H9 (cell line): ENCODE data around the gene PDE2A. TPM values are rescaled to one million over a fixed set of nuclear protein-coding genes. Genes with fewer than 3 reads are reported as not detected.

ENCODE experiments used
- DNase-seq: peaks from one replicate; pipeline ENCODE4 v3.0.0-alpha.2; 2017
- H2AFZ ChIP-seq: one replicate; pipeline ENCODE4 v1.6.1; 2013; ENCODE audit warnings: mild to moderate bottlenecking, low read length, control low read depth, moderate library complexity
- H2AK5ac ChIP-seq: 2 replicates; pipeline ENCODE4 v1.6.1; 2013; ENCODE audit warnings: low read length, control low read depth, mixed read lengths; ENCODE audit not compliant: insufficient read length
- H2BK120ac ChIP-seq: one replicate; pipeline ENCODE4 v1.6.1; 2013; ENCODE audit warnings: low read depth, mild to moderate bottlenecking, low read length, control low read depth, inconsistent platforms; ENCODE audit not compliant: poor library complexity, severe bottlenecking
- H2BK12ac ChIP-seq: 2 replicates; pipeline ENCODE4 v1.6.1; 2013; ENCODE audit warnings: low read length, control low read depth, mixed read lengths, low read depth; ENCODE audit not compliant: insufficient read length
- H2BK15ac ChIP-seq: 2 replicates; pipeline ENCODE4 v1.6.1; 2013; ENCODE audit warnings: low read depth, low read length, control low read depth
- H2BK20ac ChIP-seq: one replicate; pipeline ENCODE4 v1.6.1; 2013; ENCODE audit warnings: low read depth, mild to moderate bottlenecking, low read length, control low read depth, inconsistent platforms; ENCODE audit not compliant: poor library complexity, severe bottlenecking
- H2BK5ac ChIP-seq: 2 replicates; pipeline ENCODE4 v1.6.1; 2013; ENCODE audit warnings: low read length, control low read depth, mixed read lengths; ENCODE audit not compliant: insufficient read length
- H3K14ac ChIP-seq: 2 replicates; pipeline ENCODE4 v1.6.1; 2013; ENCODE audit warnings: low read length, control low read depth; ENCODE audit not compliant: insufficient read depth
- H3K18ac ChIP-seq: 2 replicates; pipeline ENCODE4 v1.6.1; 2013; ENCODE audit warnings: low read depth, mild to moderate bottlenecking, mixed read lengths, low read length, control low read depth; ENCODE audit not compliant: insufficient read length
- H3K23ac ChIP-seq: 2 replicates; pipeline ENCODE4 v1.6.1; 2013; ENCODE audit warnings: low read length, control low read depth, mixed read lengths, low read depth; ENCODE audit not compliant: insufficient read length
- H3K23me2 ChIP-seq: 2 replicates; pipeline ENCODE4 v1.6.1; 2013; ENCODE audit warnings: low read depth, mild to moderate bottlenecking, mixed read lengths, low read length, control low read depth; ENCODE audit not compliant: insufficient read length, poor library complexity, severe bottlenecking
- H3K27ac ChIP-seq: 2 replicates; pipeline ENCODE4 v1.5.1; 2013; ENCODE audit warnings: low read length, control low read depth, mixed read lengths, low read depth; ENCODE audit not compliant: insufficient read length
- H3K27me3 ChIP-seq: 2 replicates; pipeline ENCODE4 v1.6.1; 2013; ENCODE audit warnings: low read length, control low read depth, inconsistent platforms; ENCODE audit not compliant: insufficient read depth
- H3K4ac ChIP-seq: 2 replicates; pipeline ENCODE4 v1.6.1; 2013; ENCODE audit warnings: low read depth, mild to moderate bottlenecking, control low read depth, inconsistent platforms, low read length, moderate library complexity
- H3K4me1 ChIP-seq: 2 replicates; pipeline ENCODE4 v1.6.1; 2013; ENCODE audit warnings: low read length, control low read depth, inconsistent platforms; ENCODE audit not compliant: insufficient read depth
- H3K4me2 ChIP-seq: 2 replicates; pipeline ENCODE4 v1.6.1; 2013; ENCODE audit warnings: low read length, control low read depth, mixed read lengths; ENCODE audit not compliant: insufficient read length, insufficient read depth
- H3K56ac ChIP-seq: 2 replicates; pipeline ENCODE4 v1.6.1; 2013; ENCODE audit warnings: low read depth, mild to moderate bottlenecking, mixed read lengths, low read length, control low read depth; ENCODE audit not compliant: insufficient read length
- H3K79me1 ChIP-seq: 2 replicates; pipeline ENCODE4 v1.6.1; 2013; ENCODE audit warnings: low read depth, mild to moderate bottlenecking, moderate library complexity, low read length, control low read depth, inconsistent platforms; ENCODE audit not compliant: insufficient read depth, poor library complexity, severe bottlenecking
- H3K79me2 ChIP-seq: 2 replicates; pipeline ENCODE4 v1.6.1; 2013; ENCODE audit warnings: low read length, control low read depth, inconsistent platforms; ENCODE audit not compliant: insufficient read depth
- H3K9ac ChIP-seq: 2 replicates; pipeline ENCODE4 v1.6.1; 2013; ENCODE audit warnings: low read length, control low read depth, mixed read lengths; ENCODE audit not compliant: insufficient read length; ENCODE audit errors: extremely low read depth
- H3K9me3 ChIP-seq: one replicate; pipeline ENCODE4 v1.6.1; 2013; ENCODE audit warnings: low read depth, low read length, inconsistent platforms; ENCODE audit not compliant: control insufficient read depth
- H3T11ph ChIP-seq: one replicate; pipeline ENCODE4 v1.6.1; 2013; ENCODE audit warnings: mild to moderate bottlenecking, low read length, control low read depth, inconsistent platforms
- H4K20me1 ChIP-seq: one replicate; pipeline ENCODE4 v1.6.1; 2013; ENCODE audit not compliant: control insufficient read depth, insufficient read length, insufficient read depth
- H4K5ac ChIP-seq: 2 replicates; pipeline ENCODE4 v1.6.1; 2013; ENCODE audit warnings: low read depth, mild to moderate bottlenecking, mixed read lengths, low read length, control low read depth; ENCODE audit not compliant: insufficient read length
- H4K8ac ChIP-seq: replicated peaks from 2 replicates; pipeline ENCODE4 v1.6.1; 2013; ENCODE audit warnings: low read length, control low read depth, mixed read lengths, low read depth; ENCODE audit not compliant: insufficient read length
- H4K91ac ChIP-seq: 2 replicates; pipeline ENCODE4 v1.6.1; 2013; ENCODE audit warnings: low read depth, mild to moderate bottlenecking, moderate library complexity, mixed read lengths, low read length, control low read depth; ENCODE audit not compliant: insufficient read length
- H3K27ac Mint-ChIP-seq, 3 experiments: 2 replicates in 2 of 3; 3 replicates in 1 of 3; pipeline ENCODE4 v1.8.0; 2020 to 2021; ENCODE audit warnings: mixed read lengths in 3 of 3, mild to moderate bottlenecking in 1 of 3, moderate library complexity in 1 of 3
- H3K27me3 Mint-ChIP-seq: 2 replicates; pipeline ENCODE4 v1.8.0; 2021; ENCODE audit warnings: low read depth, mild to moderate bottlenecking, moderate library complexity, mixed read lengths
- H3K36me3 Mint-ChIP-seq, 3 experiments: 2 replicates in 2 of 3; 3 replicates in 1 of 3; pipeline ENCODE4 v1.8.0; 2020 to 2021; ENCODE audit warnings: low read depth in 3 of 3, mixed read lengths in 3 of 3; ENCODE audit not compliant: insufficient read depth in 1 of 3
- H3K4me1 Mint-ChIP-seq, 2 experiments: 2 replicates each; pipeline ENCODE4 v1.8.0; 2020; ENCODE audit warnings: mixed read lengths in 2 of 2
- H3K4me3 Mint-ChIP-seq, 2 experiments: 2 replicates in 1 of 2; 3 replicates in 1 of 2; pipeline ENCODE4 v1.8.0; 2020 to 2021; ENCODE audit warnings: mild to moderate bottlenecking in 2 of 2, mixed read lengths in 2 of 2, moderate library complexity in 1 of 2
- H3K9me3 Mint-ChIP-seq, 2 experiments: 2 replicates in 1 of 2; 3 replicates in 1 of 2; pipeline ENCODE4 v1.8.0; 2020; ENCODE audit warnings: mild to moderate bottlenecking in 2 of 2, mixed read lengths in 2 of 2, moderate library complexity in 1 of 2
- WGBS: extraction: QIAGEN DNeasy Blood & Tissue Kit; methylation state at CpG from one replicate; pipeline ENCODE4 v1.1.7; 2013; ENCODE audit warnings: missing lambda C conversion rate, low lambda C conversion rate, mixed read lengths; ENCODE audit not compliant: insufficient read length; ENCODE audit errors: extremely low coverage; 5-methylcytosine and 5-hydroxymethylcytosine counted together
- total RNA-seq: library from RNA; stranded (reverse); gene quantifications from 2 replicates; pipeline ENCODE4 v1.2.1, GENCODE V29; 2021
- TF ChIP-seq, protein P1 (sequence below): fragments of 200-600 bp; sonication (generic); conservative IDR thresholded peaks from 3 replicates; pipeline ENCODE4 v1.8.0; 2021; ENCODE audit warnings: antibody characterized with exemption, mild to moderate bottlenecking

PDE2A gene
- total RNA-seq, 1 experiment from 2014 or later = 3.4 TPM

- Histone ChIP-seq H4K5ac (no peak overlapping the region), H2BK12ac (no peak overlapping the region), H3K14ac (no peak overlapping the region; the same call in 1 of the 2 replicates), H2BK15ac (no peak overlapping the region), H4K20me1 (no peaks in the 10 kb centered on the region), H2BK20ac (no peak overlapping the region), H3K56ac (no peak overlapping the region), H3K27me3 (no peaks in the 10 kb centered on the region), H3K23ac (no peak overlapping the region), H4K91ac (no peak overlapping the region), H3K4me2 (no peak overlapping the region), H3K9me3 (no peaks in the 10 kb centered on the region), H2BK120ac (no peak overlapping the region), H2AK5ac (no peak overlapping the region), H3K9ac (no peak overlapping the region), H3K4ac (no peak overlapping the region), H2AFZ (no peak overlapping the region), H3K27ac (no peak overlapping the region), H3K79me2 (no peaks in the 10 kb centered on the region), H3K79me1 (no peaks in the 10 kb centered on the region), H4K8ac (no peak overlapping the region), H3K23me2 (no peaks in the 10 kb centered on the region), H3K18ac (no peak overlapping the region), H3T11ph (no peak overlapping the region), H2BK5ac (no peak overlapping the region), H3K4me1 (no peaks in the 10 kb centered on the region)
- WGBS = no CpG with 5 or more reads among the region's 7 CpGs
- no peak for DNase-seq
- peaks cover 5 to 11% of the 10 kb centered on the region in 2 experiments for H3K4me1 Mint-ChIP-seq
- H3K27me3 Mint-ChIP-seq = no peaks in the 10 kb centered on the region
- no peak overlapping the region; a peak in 2 of 7 replicates for H3K27ac Mint-ChIP-seq
- H3K4me3 Mint-ChIP-seq = no peak overlapping the region
- H3K36me3 Mint-ChIP-seq = peaks cover 28 to 69% (median 53%) of the 10 kb centered on the region in 3 experiments; a peak in 6 of 7 replicates
- TF ChIP-seq, protein P1, sequence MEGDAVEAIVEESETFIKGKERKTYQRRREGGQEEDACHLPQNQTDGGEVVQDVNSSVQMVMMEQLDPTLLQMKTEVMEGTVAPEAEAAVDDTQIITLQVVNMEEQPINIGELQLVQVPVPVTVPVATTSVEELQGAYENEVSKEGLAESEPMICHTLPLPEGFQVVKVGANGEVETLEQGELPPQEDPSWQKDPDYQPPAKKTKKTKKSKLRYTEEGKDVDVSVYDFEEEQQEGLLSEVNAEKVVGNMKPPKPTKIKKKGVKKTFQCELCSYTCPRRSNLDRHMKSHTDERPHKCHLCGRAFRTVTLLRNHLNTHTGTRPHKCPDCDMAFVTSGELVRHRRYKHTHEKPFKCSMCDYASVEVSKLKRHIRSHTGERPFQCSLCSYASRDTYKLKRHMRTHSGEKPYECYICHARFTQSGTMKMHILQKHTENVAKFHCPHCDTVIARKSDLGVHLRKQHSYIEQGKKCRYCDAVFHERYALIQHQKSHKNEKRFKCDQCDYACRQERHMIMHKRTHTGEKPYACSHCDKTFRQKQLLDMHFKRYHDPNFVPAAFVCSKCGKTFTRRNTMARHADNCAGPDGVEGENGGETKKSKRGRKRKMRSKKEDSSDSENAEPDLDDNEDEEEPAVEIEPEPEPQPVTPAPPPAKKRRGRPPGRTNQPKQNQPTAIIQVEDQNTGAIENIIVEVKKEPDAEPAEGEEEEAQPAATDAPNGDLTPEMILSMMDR = no peak
- H3K9me3 Mint-ChIP-seq = no peaks in the 10 kb centered on the region
Measured at GRCh38 chr11:72695354-72695753, 21.1 kb upstream of the PDE2A start.
